Panc1 (cell line): ENCODE data around the gene RNF144B. TPM values are rescaled to one million over a fixed set of nuclear protein-coding genes. Genes with fewer than 3 reads are reported as not detected.

Experiments used
- ATAC-seq: fragments of 200-7000 bp; cut with Tn5 transposase; 2 replicates; pipeline ENCODE4 v1.9.1; 2020; ENCODE audit warnings: mild to moderate bottlenecking, moderate library complexity
- BruUV-seq: library from RNA; stranded (reverse); fragments of 400-500 nt; replicated peaks from 2 replicates; lab custom pipeline; 2021; lab: Mats Ljungman, UMichigan
- CTCF ChIA-PET: fragments of 300-600 bp; sonication (Branson Sonifier 250); formaldehyde crosslinking; loops from one replicate; lab custom pipeline; 2022; ENCODE audit warnings: antibody characterized with exemption; lab: Charles Lee
- POLR2A ChIA-PET: fragments of 300-600 bp; sonication (Branson Sonifier 250); formaldehyde crosslinking; loops from one replicate; lab custom pipeline; 2022; ENCODE audit warnings: antibody characterized with exemption; lab: Charles Lee
- DNase-seq: peaks from one replicate; pipeline ENCODE4 v3.0.0-alpha.2; 2010; ENCODE audit warnings: low read depth, low spot score
- H3K27ac ChIP-seq: 2 replicates; pipeline ENCODE4 v1.5.1; 2011; ENCODE audit warnings: mild to moderate bottlenecking, low read length, inconsistent platforms
- H3K27me3 ChIP-seq: fragments of 200-500 bp; sonication (Bioruptor generic); 2 replicates; pipeline ENCODE4 v1.6.0; 2014; ENCODE audit warnings: low read length, inconsistent platforms; ENCODE audit not compliant: control insufficient read depth, insufficient read depth
- H3K36me3 ChIP-seq: fragments of 200-500 bp; sonication (Bioruptor generic); 2 replicates; pipeline ENCODE4 v1.5.1; 2014; ENCODE audit warnings: inconsistent platforms, mild to moderate bottlenecking, low read length, moderate library complexity; ENCODE audit not compliant: control insufficient read depth, insufficient read depth
- H3K4me1 ChIP-seq: 2 replicates; pipeline ENCODE4 v1.5.1; 2011; ENCODE audit warnings: inconsistent platforms, mild to moderate bottlenecking, low read length, moderate library complexity; ENCODE audit not compliant: control insufficient read depth, insufficient read depth
- H3K4me3 ChIP-seq, 2 experiments: 2 replicates each; pipeline ENCODE4 v1.5.1; 2011 to 2012; ENCODE audit warnings: low read depth in 2 of 2, low read length in 2 of 2, mild to moderate bottlenecking in 2 of 2, inconsistent platforms in 1 of 2, moderate library complexity in 1 of 2
- H3K9me3 ChIP-seq: fragments of 200-500 bp; sonication (Bioruptor generic); 2 replicates; pipeline ENCODE4 v1.5.1; 2014; ENCODE audit warnings: low read depth, mild to moderate bottlenecking, inconsistent platforms, low read length, moderate library complexity; ENCODE audit not compliant: control insufficient read depth, insufficient read depth
- POLR2AphosphoS5 ChIP-seq: IDR thresholded peaks from 2 replicates; pipeline ENCODE4 v1.6.1; 2012; ENCODE audit warnings: mild to moderate bottlenecking, low read depth, low read length, moderate library complexity
- SIN3A ChIP-seq: IDR thresholded peaks from 2 replicates; pipeline ENCODE4 v1.6.1; 2012; ENCODE audit warnings: low read depth, mild to moderate bottlenecking, low read length, moderate library complexity, borderline replicate concordance; ENCODE audit not compliant: insufficient read depth
- TCF7L2 ChIP-seq: IDR thresholded peaks from 2 replicates; pipeline ENCODE4 v1.6.1; 2011; ENCODE audit warnings: mild to moderate bottlenecking, low read depth, low read length, inconsistent platforms
- in situ Hi-C: cut with HindIII; loops from 2 replicates; pipeline ENCODE4 v1.10.0; 2016; ENCODE audit warnings: low sequenced_read_pairs, low pct_unique_long_range_greater_than_20kb
- intact Hi-C: fragments of 100-400 bp; cut with micrococcal nuclease; formaldehyde crosslinking; loops from one replicate; pipeline ENCODE4 v1.10.0; 2022; ENCODE audit not compliant: unreplicated experiment
- total RNA-seq: library from RNA; stranded (reverse); gene quantifications from one replicate; pipeline ENCODE4 v1.2.1, GENCODE V29; 2021; ENCODE audit not compliant: unreplicated experiment
- TF ChIP-seq, protein P1 (sequence below), 2 experiments: IDR thresholded peaks; 2 replicates each; pipeline ENCODE4 v1.6.1; 2011 to 2012; ENCODE audit warnings: low read depth in 2 of 2, control low read depth in 1 of 2, low read length in 1 of 2, mild to moderate bottlenecking in 1 of 2, moderate library complexity in 1 of 2; ENCODE audit not compliant: insufficient read depth in 1 of 2
- TF ChIP-seq, protein P2 (sequence below): fragments of 450-650 bp; IDR thresholded peaks from 2 replicates; pipeline ENCODE4 v1.5.1; 2017; ENCODE audit warnings: mild to moderate bottlenecking

The RNF144B gene
- total RNA-seq, 1 experiment from 2014 or later: 5.6 TPM

DNA sequence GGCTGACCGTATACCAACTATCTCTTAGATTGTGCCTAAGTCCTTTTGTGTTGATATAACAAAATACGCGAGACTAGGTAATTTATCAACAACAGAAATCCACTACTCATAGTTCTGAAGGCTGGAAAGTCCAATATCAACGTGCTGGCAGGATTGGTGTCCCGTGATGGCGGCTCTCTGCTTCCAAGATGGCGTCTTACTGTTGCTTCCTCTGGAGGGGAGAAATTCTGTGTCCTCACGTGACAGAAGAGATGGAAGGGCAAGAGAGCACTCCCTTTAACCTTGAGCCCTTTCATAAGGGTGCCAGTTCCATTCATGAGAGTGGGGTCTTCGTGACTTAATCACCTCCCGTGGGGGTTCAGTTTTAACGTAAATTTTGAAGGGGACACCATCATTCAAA is 28.1 kb downstream of the RNF144B start:
- CTCF ChIA-PET: no interaction called here
- no peaks in the 10 kb centered on the region for H3K9me3 ChIP-seq
- no peak for ATAC-seq
- H3K27me3 ChIP-seq: no peaks in the 10 kb centered on the region
- intact Hi-C loops (no loop called here), in situ Hi-C loops (no loop called here)
- H3K27ac ChIP-seq: no peak overlapping the region
- no peak for DNase-seq
- no peaks in the 10 kb centered on the region for H3K4me1 ChIP-seq
- POLR2A ChIA-PET: no interaction called here
- H3K4me3 ChIP-seq: no peak overlapping the region
- no TSS peak for BruUV-seq
- H3K36me3 ChIP-seq: no peaks in the 10 kb centered on the region; the same call in 1 of the 2 replicates
- TF ChIP-seq, protein P1, sequence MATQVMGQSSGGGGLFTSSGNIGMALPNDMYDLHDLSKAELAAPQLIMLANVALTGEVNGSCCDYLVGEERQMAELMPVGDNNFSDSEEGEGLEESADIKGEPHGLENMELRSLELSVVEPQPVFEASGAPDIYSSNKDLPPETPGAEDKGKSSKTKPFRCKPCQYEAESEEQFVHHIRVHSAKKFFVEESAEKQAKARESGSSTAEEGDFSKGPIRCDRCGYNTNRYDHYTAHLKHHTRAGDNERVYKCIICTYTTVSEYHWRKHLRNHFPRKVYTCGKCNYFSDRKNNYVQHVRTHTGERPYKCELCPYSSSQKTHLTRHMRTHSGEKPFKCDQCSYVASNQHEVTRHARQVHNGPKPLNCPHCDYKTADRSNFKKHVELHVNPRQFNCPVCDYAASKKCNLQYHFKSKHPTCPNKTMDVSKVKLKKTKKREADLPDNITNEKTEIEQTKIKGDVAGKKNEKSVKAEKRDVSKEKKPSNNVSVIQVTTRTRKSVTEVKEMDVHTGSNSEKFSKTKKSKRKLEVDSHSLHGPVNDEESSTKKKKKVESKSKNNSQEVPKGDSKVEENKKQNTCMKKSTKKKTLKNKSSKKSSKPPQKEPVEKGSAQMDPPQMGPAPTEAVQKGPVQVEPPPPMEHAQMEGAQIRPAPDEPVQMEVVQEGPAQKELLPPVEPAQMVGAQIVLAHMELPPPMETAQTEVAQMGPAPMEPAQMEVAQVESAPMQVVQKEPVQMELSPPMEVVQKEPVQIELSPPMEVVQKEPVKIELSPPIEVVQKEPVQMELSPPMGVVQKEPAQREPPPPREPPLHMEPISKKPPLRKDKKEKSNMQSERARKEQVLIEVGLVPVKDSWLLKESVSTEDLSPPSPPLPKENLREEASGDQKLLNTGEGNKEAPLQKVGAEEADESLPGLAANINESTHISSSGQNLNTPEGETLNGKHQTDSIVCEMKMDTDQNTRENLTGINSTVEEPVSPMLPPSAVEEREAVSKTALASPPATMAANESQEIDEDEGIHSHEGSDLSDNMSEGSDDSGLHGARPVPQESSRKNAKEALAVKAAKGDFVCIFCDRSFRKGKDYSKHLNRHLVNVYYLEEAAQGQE (IDR thresholded peaks at IDR 0.05; ENCODE audit: insufficient read depth in 1 of 2, low read depth in 2 of 2, low read length in 1 of 2): no peak
- TF ChIP-seq POLR2AphosphoS5 (no peak), SIN3A (no peak), TCF7L2 (no peak)
- TF ChIP-seq, protein P2, sequence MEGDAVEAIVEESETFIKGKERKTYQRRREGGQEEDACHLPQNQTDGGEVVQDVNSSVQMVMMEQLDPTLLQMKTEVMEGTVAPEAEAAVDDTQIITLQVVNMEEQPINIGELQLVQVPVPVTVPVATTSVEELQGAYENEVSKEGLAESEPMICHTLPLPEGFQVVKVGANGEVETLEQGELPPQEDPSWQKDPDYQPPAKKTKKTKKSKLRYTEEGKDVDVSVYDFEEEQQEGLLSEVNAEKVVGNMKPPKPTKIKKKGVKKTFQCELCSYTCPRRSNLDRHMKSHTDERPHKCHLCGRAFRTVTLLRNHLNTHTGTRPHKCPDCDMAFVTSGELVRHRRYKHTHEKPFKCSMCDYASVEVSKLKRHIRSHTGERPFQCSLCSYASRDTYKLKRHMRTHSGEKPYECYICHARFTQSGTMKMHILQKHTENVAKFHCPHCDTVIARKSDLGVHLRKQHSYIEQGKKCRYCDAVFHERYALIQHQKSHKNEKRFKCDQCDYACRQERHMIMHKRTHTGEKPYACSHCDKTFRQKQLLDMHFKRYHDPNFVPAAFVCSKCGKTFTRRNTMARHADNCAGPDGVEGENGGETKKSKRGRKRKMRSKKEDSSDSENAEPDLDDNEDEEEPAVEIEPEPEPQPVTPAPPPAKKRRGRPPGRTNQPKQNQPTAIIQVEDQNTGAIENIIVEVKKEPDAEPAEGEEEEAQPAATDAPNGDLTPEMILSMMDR: no peak

DNA sequence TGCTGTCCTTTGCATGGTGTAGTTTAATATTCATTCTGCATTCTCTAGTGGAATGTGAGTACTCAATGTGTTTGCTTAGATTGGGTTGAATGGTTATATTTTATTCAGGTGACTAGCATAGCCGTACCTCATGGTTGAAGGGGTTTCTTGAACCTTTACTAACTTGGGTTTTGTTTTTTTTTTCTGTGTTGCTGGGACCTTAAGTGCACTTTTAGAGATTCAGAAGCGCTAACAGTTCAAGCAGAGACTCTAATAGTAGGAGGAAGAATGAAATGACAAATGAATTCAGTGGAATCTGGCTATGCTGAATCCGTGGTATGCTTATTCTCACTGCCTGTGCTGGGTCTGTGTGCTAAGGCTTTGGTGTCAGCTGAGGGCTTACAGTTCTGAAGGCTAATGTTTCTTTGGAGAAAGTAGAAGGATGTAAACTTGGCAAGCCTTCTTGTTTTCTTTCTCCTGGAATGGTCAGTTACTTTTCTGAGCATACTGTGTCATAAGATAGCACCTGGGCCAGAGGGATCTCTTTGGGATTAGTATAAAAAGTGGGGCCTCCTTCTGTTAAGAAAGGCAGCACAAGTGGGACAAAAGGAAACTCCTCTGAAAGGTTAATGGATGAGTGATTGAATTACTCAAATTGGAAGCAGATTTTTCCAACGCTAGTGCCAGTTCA is 28.7 kb downstream of the RNF144B start:
- H3K9me3 ChIP-seq: no peaks in the 10 kb centered on the region
- POLR2A ChIA-PET: no interaction called here
- in situ Hi-C loops: no loop called here
- DNase-seq (no peak), ATAC-seq (no peak)
- intact Hi-C loops: no loop called here
- TF ChIP-seq, protein P2: no peak
- TF ChIP-seq, protein P1 (IDR thresholded peaks at IDR 0.05; ENCODE audit: insufficient read depth in 1 of 2, low read depth in 2 of 2, low read length in 1 of 2): no peak
- TF ChIP-seq POLR2AphosphoS5: no peak
- no peak for TF ChIP-seq TCF7L2
- no peak for TF ChIP-seq SIN3A
- no TSS peak for BruUV-seq
- no peak overlapping the region for H3K27ac ChIP-seq
- no peaks in the 10 kb centered on the region for H3K4me1 ChIP-seq
- CTCF ChIA-PET: no interaction called here
- H3K4me3 ChIP-seq: no peak overlapping the region
- no peaks in the 10 kb centered on the region; the same call in 1 of the 2 replicates for H3K36me3 ChIP-seq
- no peaks in the 10 kb centered on the region for H3K27me3 ChIP-seq
